ENCODE data around the gene SLC25A22. TPM values are rescaled to one million over a fixed set of nuclear protein-coding genes. Genes with fewer than 3 reads are reported as not detected.

Gene SLC25A22
- total RNA-seq: 7.5 TPM

DNA sequence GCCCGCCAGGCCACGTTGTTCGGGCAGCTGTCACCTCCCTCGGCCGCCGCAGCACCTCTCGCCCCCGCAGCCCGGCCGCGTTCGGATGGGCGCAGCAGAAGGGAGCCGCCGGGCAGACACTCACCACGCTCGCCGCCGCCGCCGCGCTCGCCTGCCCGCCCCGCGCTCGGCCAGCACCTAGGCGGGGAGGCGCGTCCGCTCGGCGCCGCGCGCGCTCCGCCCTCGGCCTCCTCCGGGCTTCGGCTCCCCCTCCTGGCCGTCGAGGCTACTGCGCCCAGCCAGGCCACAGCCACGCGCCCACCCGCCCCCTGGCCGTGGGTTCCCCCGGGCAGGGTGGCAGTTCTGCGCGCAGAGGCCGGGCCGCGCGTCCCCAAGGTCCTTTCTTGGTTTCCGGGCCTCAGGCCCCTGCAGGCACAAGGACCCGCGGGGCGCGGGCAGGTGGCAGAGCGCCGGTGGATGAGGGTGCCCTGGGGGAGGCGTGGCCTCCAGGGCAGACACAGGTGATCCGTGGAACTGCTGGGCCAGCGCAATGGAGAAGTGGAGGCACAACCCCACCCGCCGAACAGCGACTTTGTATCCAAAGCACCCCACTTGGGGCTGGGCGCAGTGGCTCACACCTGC, at the start of gene SLC25A22:
Gene SLC25A22, minus strand, starts transcription at position 189 of the 621 bp plus-strand sequence. CDS start 3,275 bp downstream, outside the sequence.
- peak; percentile 91 for DNase-seq

DNA sequence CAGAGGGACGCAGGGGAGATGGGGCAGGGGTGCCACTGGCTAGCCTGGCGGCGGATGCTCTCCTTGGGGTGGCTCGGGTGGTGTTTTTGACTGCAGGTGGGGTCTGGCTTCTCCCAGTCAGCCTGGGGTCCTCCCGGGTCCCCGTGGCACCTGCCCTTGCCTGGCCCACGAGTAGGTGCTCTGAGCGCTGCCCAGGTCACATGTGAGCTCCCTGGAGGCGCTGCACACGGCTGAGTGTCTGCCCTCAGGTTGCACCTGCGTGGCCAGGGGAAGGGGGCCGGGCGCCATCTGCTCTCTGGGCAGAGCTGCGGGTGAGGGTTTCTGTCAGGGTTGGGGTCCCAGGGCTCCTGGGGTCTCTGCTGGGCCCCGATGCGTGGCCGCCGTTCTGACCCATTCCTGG, 49.8 kb upstream of the SLC25A22 start:
- DNase-seq: no peak

- no peak for DNase-seq
Observed at GRCh38 chr11:846496-847098, 48.5 kb upstream of the SLC25A22 start.

- peak; percentile 60 for DNase-seq
Observed at GRCh38 chr11:845872-846495, 47.9 kb upstream of the SLC25A22 start.

GRCh38 chr11:844693-845644, 46.9 kb upstream of the SLC25A22 start:
- peak; percentile 95 for DNase-seq

- peak; percentile 92 for DNase-seq
Observed at GRCh38 chr11:843818-844692, 46.0 kb upstream of the SLC25A22 start.

DNA sequence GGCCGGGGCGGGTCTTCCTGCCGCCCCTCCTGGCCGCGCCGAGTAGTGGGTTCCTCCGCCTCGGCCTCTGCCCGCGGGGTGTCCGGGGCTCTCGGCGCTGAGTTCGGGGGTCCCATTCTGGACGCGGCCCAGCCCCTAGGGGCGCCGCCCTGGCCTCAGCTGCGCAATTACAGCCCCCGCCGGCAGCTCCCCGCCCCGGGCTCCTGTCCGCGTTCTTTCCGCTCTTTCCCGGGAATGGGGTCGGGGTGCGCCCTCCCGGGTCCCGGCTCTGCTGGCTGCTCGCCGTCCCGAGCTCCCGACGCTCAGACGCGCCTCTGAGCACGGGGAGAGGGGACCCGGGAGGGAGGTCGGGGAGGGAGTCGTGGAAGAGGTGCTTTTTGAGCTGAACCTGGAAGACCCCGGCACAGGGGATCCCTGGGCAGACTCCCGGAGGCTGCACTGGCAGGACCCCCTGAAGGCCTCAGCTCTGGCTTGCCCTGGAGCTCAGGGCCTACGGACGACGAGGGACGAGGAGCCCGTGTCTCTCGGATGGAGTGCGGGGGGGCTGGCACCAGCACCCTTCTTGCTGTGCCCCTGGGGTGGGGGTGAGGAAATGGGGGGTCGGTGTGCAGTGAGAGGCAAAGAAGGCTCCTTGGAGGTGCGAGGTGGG, 45.1 kb upstream of the SLC25A22 start:
- no peak for DNase-seq

GRCh38 chr11:842370-843002, 44.4 kb upstream of the SLC25A22 start, which contains the start of the genes POLR2L and TSPAN4:
Gene POLR2L (minus strand): TSS chr11:842529. CDS start chr11:842508, 21 bp downstream.
Gene TSPAN4 (plus strand): TSS chr11:842852. CDS start chr11:850305, 7,453 bp downstream.
- peak; percentile 94 for DNase-seq

- no peak for DNase-seq
Observed at GRCh38 chr11:841981-842369, 43.9 kb upstream of the SLC25A22 start.

- no peak for DNase-seq
Observed at GRCh38 chr11:839875-840617, 42.0 kb upstream of the SLC25A22 start.

- DNase-seq: no peak
Observed at GRCh38 chr11:839280-839623, 41.2 kb upstream of the SLC25A22 start.

GRCh38 chr11:838441-839279, 40.6 kb upstream of the SLC25A22 start:
- DNase-seq: peak; percentile 71

GRCh38 chr11:837990-838307, 39.9 kb upstream of the SLC25A22 start:
- no peak for DNase-seq

DNA sequence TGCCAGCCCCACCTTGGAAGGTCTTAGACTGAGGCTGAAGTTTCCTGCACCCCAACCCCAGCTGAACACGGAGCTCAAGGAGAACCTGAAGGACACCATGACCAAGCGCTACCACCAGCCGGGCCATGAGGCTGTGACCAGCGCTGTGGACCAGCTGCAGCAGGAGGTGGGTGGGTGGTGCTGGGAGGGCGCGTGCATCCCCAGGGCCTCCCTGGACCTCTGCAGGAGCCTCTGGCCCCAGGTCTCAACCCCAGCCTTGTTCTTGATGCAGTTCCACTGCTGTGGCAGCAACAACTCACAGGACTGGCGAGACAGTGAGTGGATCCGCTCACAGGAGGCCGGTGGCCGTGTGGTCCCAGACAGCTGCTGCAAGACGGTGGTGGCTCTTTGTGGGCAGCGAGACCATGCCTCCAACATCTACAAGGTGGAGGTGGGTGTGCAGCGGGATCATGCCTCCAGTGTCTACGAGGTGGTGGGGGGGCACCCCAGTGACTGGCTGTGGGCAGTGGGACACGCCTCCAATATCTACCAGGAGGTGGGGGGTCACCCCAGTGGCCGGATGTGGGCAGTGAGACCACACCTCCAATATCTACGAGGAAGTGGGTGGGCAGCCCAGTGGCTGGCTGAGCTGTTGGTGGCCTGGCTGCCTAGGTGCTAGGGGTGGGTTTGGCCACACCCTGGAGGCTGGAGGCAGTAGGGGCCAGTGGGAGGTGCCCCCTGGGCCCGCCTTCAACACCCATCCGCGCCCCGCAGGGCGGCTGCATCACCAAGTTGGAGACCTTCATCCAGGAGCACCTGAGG, 39.3 kb upstream of the SLC25A22 start:
- no peak for DNase-seq

GRCh38 chr11:836700-837099, 38.6 kb upstream of the SLC25A22 start:
- no peak for DNase-seq

DNA sequence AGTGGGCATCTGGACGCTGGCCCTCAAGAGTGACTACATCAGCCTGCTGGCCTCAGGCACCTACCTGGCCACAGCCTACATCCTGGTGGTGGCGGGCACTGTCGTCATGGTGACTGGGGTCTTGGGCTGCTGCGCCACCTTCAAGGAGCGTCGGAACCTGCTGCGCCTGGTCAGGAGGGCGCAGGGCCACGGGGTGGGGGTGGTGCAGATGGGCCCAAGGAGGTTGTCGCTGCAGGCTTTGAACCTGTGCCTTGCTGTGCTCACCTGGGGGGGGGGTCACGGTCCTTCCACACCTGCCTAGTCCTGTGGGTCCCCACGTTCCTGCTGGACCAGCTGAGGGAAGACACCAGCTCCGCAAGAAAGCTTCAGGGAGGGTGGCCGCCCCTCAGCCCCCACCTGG, 38.2 kb upstream of the SLC25A22 start:
- DNase-seq: no peak

- peak; percentile 57 for DNase-seq
Observed at GRCh38 chr11:834371-835316, 36.6 kb upstream of the SLC25A22 start.

All from tongue (tissue), 2 donors.